HG03565 (cell line): ENCODE data around the gene NVL.

Experiments used
- ATAC-seq: cut with Tn5 transposase; IDR thresholded peaks from one replicate; pipeline ENCODE4 v1.9.1; 2021; ENCODE audit warnings: mild to moderate bottlenecking, moderate library complexity; ENCODE audit not compliant: unreplicated experiment

The NVL gene

DNA sequence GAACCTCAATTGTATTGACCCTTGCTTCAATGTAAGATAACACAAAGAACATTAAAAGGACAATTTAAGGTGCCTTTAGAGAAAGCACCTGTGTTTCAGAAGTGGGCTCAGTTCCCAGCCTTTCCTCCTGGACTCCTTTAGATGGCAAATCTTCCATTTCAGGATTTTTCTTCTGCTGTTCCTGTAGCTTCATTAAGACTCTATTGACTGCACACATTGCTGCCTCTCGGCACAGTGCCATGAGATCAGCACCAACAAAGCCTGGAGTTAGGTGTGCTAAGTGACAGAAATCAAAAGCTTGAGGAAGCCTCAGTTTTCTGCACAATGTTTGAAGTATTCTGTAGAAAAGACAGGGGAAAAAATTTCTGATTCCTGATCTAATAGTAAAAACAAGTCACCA is 40.6 kb downstream of the NVL start:
- no peak for ATAC-seq

DNA sequence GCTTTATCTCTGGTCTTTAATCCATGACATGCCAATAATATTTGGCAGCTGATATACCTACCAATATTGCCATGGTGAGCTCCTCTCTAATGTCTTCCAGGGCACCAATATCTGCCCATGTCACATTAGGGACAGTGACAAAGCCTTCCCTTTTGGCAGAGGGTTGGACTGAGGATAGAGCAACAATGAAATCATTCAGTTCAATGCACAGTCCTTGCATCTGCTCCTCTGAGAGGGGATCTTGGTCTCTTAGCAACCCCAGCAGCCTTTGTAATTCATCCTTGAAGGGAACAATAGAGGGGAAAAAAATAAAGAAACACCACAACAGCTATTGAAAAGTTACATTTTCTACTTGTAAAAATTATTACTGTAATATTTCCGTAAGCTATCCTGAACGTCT is 42.3 kb downstream of the NVL start:
- ATAC-seq, result no peak

DNA sequence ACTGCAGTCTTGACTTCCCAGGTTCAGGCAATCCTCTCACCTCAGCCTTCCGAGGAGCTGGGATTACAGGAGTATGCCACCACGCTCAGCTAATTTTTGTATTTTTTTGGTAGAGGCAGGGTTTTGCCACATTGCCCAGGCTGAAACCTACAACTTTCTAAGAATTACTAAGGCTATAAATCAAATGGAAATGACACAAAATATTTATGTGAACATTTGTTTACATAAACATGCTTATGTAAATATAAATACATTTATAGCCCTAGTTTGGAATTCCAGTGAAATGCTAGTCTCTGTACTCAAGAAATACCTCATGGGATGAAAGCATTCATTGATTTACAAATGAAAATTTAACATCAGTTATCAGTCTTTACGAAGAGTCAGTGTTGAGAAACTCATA is 47.8 kb downstream of the NVL start:
- no peak for ATAC-seq

DNA sequence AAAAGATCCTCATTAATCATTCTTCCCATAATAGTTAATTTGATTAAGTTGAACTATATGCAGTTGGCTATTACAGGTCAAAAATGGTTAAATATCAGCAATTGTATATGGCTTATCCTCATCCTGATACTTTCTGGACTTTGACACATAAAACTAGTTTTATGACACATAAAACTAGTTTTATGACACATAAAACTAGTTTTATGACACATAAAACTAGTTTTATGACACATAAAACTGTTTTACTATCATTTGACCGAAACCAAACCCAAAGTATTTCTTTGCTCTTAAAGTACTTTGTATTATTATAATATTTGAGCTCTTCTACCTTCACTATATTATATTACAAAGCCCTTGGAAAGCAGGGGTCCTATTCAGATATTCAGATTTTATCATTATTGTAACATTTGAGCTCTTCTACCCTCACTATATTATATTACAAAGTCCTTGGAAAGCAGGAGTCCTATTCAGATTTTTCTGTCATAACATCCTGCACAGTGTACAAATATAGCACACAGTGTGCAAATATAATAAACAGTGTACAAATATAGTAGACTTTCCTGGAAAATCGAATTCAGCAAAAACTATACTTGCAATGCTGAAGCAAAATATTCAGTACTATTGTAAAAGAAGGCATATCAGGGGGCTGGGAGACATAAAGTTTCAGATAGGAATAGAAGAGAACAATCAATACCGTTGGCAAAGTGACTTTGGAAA is 53.0 kb downstream of the NVL start:
- no peak for ATAC-seq

DNA sequence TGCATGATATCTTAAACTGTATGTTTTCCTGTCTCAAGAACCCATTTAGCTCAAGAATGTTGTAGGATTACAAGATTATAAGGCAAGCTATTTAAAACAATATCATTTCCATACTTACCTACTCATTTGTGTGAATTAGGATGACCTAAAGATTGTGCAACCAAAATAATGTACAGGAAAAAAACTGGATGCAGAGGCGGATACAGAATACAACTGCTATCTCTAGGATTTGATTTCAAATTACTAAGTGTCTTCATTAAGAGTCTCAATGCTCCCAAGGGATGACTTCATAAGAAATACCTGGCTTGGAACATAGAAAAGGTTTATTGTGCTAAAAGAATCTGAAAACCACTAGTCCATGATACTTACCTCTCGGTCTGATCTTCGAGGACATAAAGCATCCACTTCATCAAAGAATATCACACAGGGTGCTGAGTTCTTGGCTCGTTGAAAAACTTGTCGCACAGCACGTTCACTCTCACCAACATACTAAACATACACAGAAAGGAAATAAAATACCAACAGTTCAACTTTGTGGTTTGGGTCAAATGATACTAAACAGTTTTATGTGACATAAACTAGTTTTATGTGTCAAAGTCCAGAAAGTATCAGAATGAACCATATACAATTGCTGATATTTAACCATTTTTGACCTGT is 54.9 kb downstream of the NVL start:
- ATAC-seq, result no peak

DNA sequence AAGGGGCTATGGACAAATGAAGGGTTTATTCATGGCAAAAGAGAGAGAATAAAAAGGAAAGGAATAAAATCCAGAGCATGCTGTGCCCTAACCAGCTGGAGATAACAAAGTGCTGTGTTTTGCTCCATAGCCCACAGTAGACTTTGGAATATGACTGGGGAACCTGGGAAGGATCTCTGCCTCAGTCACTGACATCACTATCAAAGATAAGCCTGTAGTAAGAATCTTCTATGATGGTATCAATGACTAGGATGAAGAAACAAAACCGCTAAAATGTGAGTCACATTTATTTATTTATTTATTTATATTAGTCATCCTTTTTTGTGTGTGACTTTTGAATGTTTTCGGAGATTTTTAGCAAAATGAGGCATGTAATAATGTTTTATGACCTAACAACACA is 56.3 kb downstream of the NVL start:
- ATAC-seq, result no peak

DNA sequence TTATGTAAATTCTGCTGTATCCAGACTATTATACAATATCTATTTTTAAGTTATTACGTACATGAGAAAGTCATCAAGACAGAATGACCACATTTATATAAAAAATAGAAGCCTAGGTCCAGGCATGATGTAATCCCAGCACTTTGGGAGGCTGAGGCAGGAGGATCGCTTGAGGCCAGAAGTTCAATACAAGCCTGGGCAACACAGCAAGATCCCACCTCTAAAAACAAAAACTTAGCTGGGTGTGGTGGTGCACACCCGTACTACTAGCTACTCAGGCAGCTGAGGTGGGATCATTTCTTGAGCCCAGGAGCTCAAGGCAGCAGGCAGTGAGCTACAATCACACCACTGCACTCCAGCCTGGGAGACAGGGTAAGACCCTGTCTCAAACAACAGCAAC is 58.9 kb downstream of the NVL start:
- ATAC-seq, result no peak

DNA sequence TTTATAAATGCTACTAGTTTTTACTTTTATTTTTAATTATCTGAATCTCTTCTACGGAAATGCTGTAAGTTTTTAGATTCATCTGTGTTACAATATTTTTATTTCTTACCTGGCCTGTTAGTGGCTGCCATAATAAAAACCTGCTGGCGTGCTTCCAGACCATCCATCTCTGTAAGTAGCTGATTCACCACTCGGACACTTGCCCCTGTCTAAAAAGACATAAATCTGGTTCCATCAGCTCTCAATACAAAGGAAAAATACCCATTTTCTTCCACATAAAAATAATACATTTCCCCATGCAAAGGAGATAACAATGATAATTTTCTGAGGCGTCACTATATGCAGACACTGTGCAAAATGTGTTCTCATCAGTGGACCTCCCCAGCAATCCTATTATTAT is 62.0 kb downstream of the NVL start:
- no peak for ATAC-seq

DNA sequence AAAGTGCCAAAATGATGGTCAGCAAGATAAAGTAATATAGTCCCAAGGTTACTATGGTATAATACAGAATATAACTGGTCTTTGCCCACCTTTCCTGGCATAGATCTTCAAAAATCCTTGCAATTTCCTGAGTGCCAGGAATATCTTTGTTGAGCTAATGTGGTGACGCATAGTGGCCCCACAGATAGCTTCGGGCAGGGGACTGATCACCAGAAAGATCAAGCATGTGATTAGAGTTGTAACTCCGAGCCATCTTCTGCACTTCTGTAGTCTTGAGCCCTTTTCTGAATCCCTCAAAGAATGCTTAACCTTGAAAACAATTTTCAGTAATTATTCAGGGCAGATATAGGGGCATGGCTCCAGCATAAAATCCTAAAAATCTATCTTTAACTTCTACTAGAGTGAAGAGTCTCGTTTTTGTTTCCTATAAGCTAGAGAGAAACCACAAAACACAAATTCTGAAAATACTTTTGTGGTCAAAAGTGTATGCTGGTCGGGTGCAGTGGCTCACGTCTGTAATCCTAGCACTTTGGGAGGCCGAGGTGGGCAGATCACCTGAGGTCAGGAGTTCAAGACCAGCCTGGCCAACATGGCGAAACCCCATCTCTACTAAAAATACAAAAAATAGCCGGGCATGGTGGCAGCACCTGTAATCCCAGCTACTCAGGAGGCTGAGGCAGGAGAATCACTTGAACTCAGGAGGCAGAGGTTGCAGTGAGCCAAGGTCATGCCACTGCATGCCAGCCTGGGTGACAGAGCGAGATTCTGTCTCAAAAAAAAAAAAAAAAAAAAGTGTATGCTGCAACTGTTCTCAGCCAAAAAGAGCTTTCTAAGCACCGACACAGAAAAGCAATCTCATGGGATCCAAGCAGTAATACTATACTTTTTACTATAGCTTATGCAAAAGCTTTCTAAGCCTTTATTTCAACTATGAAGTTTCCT is 62.8 kb downstream of the NVL start:
- no peak for ATAC-seq

DNA sequence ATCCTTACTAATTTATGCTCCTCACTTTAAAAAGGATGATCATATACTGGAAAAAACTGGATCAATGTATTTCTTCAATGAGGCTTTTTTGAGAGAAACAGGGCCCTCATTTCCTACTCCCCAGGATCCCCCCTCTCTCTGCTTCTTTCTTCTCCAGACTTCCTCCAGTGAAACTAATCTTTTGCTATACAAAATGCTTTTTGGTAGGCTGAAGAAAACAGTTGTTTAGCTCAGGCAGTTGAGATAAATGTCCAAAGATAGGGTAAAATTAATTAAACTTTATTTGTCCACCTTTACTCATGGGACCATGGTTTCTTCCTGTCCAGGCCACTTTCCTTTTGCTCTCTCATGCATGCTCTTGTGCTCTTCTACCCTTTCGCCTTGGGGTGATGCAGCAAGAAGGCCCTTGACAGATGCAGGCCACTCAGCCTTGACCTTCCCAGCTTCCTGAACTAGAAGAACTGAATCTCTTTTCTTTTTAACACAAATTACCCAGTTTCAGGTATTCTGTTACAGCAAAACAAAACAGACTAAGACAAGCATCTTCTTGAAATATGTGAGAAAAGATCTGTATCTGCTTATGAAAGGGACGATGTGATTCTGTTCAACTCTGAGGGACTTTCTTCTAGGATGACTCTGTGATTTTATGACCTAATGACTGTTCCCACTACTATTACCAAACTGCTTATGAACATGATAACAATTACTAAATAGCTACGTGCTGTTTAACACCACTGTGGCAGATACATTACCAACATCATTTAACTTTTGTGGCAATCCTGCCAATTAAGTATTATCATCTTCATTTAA is 63.7 kb downstream of the NVL start:
- peak; percentile 64 for ATAC-seq

DNA sequence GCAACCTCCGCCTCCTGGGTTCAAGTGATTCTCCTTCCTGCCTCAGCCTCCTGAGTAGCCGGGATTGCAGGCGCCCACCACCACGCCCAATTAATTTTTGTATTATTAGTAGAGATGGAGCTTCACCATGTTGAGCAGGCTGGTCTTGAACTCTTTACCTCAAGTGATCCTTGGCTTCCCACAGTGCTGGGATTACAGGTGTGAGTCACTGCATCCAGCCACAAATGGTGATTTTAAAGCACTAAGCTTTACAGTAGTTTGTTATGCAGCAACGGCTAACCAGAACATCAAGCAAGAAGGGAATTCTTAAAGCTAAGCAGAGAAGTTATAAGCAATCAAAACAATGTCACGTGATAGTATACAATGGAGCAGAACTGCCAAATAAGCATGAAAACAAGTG is 65.7 kb downstream of the NVL start:
- ATAC-seq, result no peak

DNA sequence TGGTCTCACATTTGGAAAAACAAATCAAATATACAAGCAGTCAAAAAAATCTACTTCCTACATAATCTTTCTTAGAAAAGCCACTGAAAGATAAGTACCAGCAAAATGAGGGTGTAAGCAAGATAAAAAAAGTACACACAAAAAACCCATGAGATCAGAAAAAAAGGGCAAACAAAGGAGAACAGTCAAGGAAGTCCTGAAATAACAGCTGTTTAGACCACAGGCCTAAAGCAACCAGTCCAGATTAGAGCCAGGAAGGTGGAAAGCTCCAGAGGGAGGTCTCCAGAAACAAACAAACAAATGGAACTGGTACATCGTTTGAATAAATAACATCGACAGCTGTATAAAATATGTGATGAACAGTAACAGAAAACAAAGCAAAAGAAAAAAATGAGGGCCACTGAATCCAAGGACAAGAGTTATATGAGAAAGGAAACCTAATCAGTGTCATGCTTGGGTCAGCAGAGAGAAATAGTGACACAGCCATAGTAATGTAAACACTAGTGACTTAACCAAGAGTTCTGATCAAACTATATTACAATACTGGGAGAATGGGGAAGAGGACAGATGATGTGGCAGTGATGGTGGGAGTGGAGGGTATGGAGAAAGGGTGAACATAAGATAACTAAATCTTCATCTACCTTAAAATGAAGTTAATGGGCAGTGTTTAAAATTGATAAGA is 67.5 kb downstream of the NVL start:
- no peak for ATAC-seq

DNA sequence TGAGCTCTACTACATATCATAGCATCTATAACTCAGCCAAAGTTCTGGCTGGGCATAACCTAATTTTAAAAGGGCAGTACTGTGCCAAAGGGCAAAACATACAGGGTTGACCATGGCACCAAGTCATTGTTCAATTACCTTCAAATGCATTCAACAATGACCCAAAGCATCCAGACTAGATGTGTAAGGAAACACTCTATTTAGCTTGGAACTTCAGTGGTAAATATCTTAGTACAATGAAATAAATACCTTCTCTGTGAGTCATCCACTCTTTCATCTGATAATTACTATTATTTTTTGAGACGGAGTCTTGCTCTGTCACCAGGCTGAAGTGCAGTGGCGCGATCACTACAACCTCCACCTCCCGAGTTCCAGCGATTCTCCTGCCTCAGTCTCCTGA is 70.0 kb downstream of the NVL start:
- ATAC-seq, result no peak

DNA sequence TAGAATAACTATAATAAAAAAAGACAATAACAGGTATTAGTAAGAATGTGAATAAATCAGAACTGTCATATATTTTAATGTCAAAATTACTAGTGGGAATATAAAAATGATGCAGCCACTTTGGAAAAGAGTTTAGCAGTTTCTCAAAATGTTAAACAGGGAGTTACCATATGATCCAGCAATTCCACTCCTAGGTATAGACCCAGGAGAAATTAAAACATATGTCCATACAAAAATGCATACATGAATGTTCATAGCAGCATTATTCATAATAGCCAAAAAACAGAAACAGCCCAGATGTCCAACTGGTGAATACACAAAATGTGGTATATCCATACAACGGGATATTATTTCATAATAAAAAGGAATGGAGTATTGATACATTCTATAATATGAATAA is 71.6 kb downstream of the NVL start:
- ATAC-seq, result no peak

DNA sequence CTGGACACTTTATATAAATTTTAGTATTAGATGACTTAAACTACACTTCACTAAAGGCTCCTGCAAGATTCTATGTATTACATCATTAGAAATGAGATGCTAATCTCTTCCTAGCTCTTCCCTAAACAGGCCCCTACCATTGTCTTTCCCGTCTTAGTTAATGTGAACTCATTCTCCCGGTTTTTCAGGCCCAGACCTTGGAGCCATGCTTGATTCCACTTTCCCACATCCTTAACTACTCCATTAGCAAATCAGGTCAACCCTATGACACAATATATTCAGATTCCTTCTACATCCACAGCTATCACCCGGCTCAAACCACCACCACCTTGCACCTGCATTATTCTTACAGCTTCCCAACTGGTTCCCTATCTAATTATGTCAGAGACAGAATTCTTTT is 73.3 kb downstream of the NVL start:
- no peak for ATAC-seq

DNA sequence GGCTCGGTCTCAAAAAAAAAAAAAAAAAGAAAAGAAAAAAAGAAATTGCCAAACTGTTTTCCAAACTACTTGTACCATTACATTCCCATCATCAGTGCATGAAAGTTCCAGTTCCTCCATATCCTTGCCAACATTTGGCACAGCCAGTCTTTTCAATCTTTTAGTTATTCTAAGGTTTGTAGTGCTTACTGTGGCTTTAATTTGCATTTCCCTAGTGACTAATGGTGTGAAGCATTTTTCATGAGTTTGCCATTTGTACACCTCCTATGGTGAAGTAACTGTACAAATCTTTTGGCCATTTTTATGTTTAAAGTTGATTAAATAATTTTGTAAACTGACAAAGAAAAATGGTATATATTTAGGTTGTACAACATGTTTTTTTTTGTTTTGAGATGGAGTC is 76.3 kb downstream of the NVL start:
- no peak for ATAC-seq

DNA sequence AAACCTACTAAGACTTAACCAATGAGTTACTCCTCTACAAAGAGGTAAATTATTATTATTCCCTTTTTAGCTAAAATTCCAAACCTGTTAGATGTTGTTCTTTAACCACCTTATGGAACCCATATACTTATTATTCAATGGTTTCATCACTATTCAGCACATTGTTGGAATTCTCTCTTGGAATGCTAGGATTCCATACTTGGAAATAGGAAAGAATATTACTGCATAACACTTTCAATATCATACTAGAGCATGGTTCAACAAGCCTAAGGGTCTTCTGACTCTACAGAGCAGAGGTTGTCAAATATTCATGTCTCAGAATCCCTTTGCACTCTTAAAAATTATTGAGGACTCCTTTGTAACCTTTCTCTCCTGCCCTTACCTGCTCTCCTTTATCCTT is 77.5 kb downstream of the NVL start:
- ATAC-seq, result no peak

DNA sequence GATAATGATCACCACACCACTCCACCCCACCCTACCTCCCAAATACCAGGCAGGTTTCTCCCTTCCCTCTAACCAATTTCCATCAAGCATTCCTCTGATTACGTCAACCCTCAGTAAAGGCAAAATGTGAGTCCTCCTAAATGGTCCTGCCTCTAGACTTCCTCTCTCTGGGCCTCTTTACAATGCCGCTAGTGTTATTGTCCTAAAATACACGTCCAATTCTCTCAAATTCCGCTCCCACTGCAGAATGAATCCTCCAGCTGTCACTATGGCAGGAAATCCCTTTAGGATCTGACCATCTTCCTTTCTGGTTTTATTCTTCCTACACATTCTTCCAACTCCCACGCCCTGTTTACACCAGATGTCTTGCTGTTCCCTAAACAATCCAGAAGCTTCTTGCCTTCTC is 78.2 kb downstream of the NVL start:
- no peak for ATAC-seq

DNA sequence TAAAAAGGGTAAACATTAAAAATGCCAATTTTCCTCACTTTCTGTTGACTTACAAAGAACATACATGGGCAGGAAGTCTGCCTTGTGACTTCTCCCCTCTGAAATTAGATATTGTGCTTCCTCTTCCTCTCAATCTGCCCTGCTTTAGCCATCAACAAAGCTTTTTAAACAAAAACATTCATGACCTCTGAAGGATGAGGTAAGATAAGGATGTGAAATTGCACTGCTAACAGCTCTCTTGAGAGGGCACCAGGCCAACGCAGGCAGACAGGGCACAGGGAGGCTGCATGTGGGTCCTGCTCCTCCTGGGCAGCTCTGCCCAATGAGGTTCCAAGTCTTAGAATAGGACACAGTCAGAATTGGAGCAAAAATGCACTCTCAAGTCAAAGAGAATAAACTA is 84.8 kb downstream of the NVL start:
- no peak for ATAC-seq

DNA sequence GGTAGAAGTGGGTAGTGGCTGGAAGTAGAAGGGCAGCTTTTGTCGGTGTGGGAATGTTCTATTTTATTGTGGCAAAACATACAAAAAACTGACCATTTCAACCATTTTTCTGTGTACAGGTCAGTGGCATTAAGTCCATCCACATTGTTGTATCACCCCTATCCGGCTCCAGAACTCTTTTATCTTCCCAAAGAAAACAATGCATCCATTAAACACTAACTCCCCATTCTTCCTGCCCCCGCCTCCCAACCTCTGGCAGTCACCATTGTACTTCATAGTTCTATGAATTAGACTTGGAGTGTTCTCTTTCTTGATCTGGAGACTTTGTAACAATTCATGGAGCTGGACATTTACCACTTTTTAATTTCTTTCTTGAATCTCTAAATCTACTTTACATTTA is 91.2 kb downstream of the NVL start:
- no peak for ATAC-seq
